H1 (cell line): Measurements from ENCODE around the gene PGLYRP1. TPM values are rescaled to one million over a fixed set of nuclear protein-coding genes. Genes with fewer than 3 reads are reported as not detected.

Source experiments
- POLR2AphosphoS5 ChIP-seq: IDR thresholded peaks from 2 replicates; pipeline ENCODE4 v1.6.1; 2011; ENCODE audit warnings: low read depth, low read length
- RNF2 ChIP-seq: fragments of 200-900, 300-1000 bp; sonication (generic); IDR thresholded peaks from 2 replicates; pipeline ENCODE4 v1.7.1; 2016; ENCODE audit warnings: borderline replicate concordance, low read depth, mild to moderate bottlenecking, antibody characterized with exemption, low read length; ENCODE audit not compliant: poor library complexity, severe bottlenecking; ENCODE audit errors: missing control alignments
- SP4 ChIP-seq: IDR thresholded peaks from 2 replicates; pipeline ENCODE4 v1.6.1; 2012; ENCODE audit warnings: low read length, inconsistent platforms
- polyA plus RNA-seq, 7 experiments: library from polyadenylated mRNA; depleted of rRNA in 3 of 7; stranded (reverse) in 5 of 7; unstranded in 2 of 7; fragments of >200 nt in 5 of 7; fragments of 200-250 nt in 2 of 7; gene quantifications; 1 replicate in 5 of 7; 2 replicates in 1 of 7; 4 replicates in 1 of 7; pipeline versions ENCODE4 v1.2.1 to v1.2.3, GENCODE V29; 2011 to 2013; ENCODE audit warnings: missing spikeins in 2 of 7, mixed read lengths in 2 of 7
- total RNA-seq: library from RNA; stranded (reverse); fragmentation: NEBNext Ultra II Directional; extraction: Animal tissue kit (Norgen Biotek cat#: 25700); gene quantifications from 2 replicates; pipeline ENCODE4 v1.2.1, GENCODE V29; 2021

The PGLYRP1 gene
- total and polyA plus RNA-seq, 2 of the 8 experiments (the other 6 are each of a cell fraction or from before 2014, with no cell fraction given), result not detected

- TF ChIP-seq RNF2, result no peak
- no peak for TF ChIP-seq POLR2AphosphoS5
- no peak for TF ChIP-seq SP4
Measured at GRCh38 chr19:46040952-46041500, 18.2 kb upstream of the PGLYRP1 start, which contains the start of gene IGFL4 (continued).
